A549 (cell line): Measurements from ENCODE around the gene PRKN. TPM values are rescaled to one million over a fixed set of nuclear protein-coding genes. Genes with fewer than 3 reads are reported as not detected.

Source experiments
- ATAC-seq, 2 experiments: fragments of 200-7000 bp in 1 of 2; fragments of >200 bp in 1 of 2; cut with Nextera tagmentation in 1 of 2; cut with Tn5 transposase in 1 of 2; 3 replicates each; pipeline versions ENCODE4 v1.8.0 to v1.9.1; 2018 to 2020; ENCODE audit warnings: mild to moderate bottlenecking in 1 of 2, moderate library complexity in 1 of 2
- CTCF ChIA-PET: fragments of 300-600 bp; sonication (Branson Sonifier 250); formaldehyde crosslinking; extraction: SDS; loops from one replicate; lab custom pipeline; 2021; ENCODE audit warnings: antibody characterized with exemption, inconsistent platforms; lab: Yijun Ruan, JAX
- POLR2A ChIA-PET: fragments of 350-600 bp; formaldehyde crosslinking; extraction: SDS; loops from one replicate; lab custom pipeline; 2021; ENCODE audit warnings: antibody characterized with exemption, inconsistent platforms; lab: Yijun Ruan, JAX
- DNase-seq, 2 experiments: peaks; one replicate each; pipeline versions ENCODE4 v3.0.0 to v3.0.0-alpha.2; 2011 to 2016; ENCODE audit warnings: low read depth in 1 of 2, low spot score in 1 of 2
- FAIRE-seq: peaks from 2 replicates; lab custom pipeline; 2011; peaks lifted over from hg19 to GRCh38; lab: Jason Lieb, UNC
- H3K27ac ChIP-seq, 2 experiments: fragments of >200 bp; sonication (Bioruptor Twin); formaldehyde crosslinking; 3 replicates each; pipeline ENCODE4 v1.5.1; 2016 to 2017
- H3K4me1 ChIP-seq: fragments of >200 bp; sonication (Bioruptor Twin); formaldehyde crosslinking; 3 replicates; pipeline ENCODE4 v1.6.1; 2016
- H3K4me2 ChIP-seq: fragments of >200 bp; sonication (Bioruptor Twin); formaldehyde crosslinking; 3 replicates; pipeline ENCODE4 v1.6.1; 2016
- H3K4me3 ChIP-seq: fragments of >200 bp; sonication (Bioruptor Twin); formaldehyde crosslinking; 3 replicates; pipeline ENCODE4 v1.5.1; 2016
- H3K9me3 ChIP-seq: fragments of >200 bp; sonication (Bioruptor Twin); formaldehyde crosslinking; 3 replicates; pipeline ENCODE4 v1.6.1; 2016
- ATOH8 ChIP-seq: fragments of 250-450 bp; sonication (Bioruptor Pico); IDR thresholded peaks from 2 replicates; pipeline ENCODE4 v1.5.0; 2020; ENCODE audit warnings: low read depth, mild to moderate bottlenecking, moderate library complexity
- BCL3 ChIP-seq: fragments of >200 bp; sonication (Bioruptor Twin); formaldehyde crosslinking; IDR thresholded peaks from 3 replicates; pipeline ENCODE4 v1.6.1; 2016
- CBX2 ChIP-seq: fragments of 200-600 bp; sonication (generic); IDR thresholded peaks from 2 replicates; pipeline ENCODE4 v1.6.1; 2016; ENCODE audit warnings: low read depth, mild to moderate bottlenecking, borderline replicate concordance
- CEBPB ChIP-seq, 2 experiments: fragments of >200 bp in 1 of 2; sonication (Bioruptor Twin) in 1 of 2; formaldehyde crosslinking in 1 of 2; IDR thresholded peaks; 2 replicates each; pipeline ENCODE4 v1.6.1; 2012 to 2016
- CTCF ChIP-seq: fragments of >200 bp; sonication (Bioruptor Twin); formaldehyde crosslinking; IDR thresholded peaks from 3 replicates; pipeline ENCODE4 v1.5.1; 2016
- EHMT2 ChIP-seq: fragments of 200-600 bp; sonication (generic); IDR thresholded peaks from 2 replicates; pipeline ENCODE4 v1.6.1; 2016; ENCODE audit warnings: antibody characterized with exemption, low read depth, mild to moderate bottlenecking, moderate library complexity
- ELK1 ChIP-seq: fragments of 150-350 bp; IDR thresholded peaks from 2 replicates; pipeline ENCODE4 v1.6.1; 2014; ENCODE audit warnings: low read depth, mild to moderate bottlenecking, low read length
- ESRRA ChIP-seq: fragments of 150-350 bp; IDR thresholded peaks from 2 replicates; pipeline ENCODE4 v1.6.1; 2014; ENCODE audit warnings: mild to moderate bottlenecking, low read length, borderline replicate concordance
- FOSB ChIP-seq: fragments of 250-450 bp; sonication (Bioruptor Pico); IDR thresholded peaks from 2 replicates; pipeline ENCODE4 v1.5.0; 2020; ENCODE audit warnings: mild to moderate bottlenecking, moderate library complexity
- FOXS1 ChIP-seq: fragments of 250-450 bp; sonication (Bioruptor Pico); IDR thresholded peaks from 2 replicates; pipeline ENCODE4 v1.5.0; 2020; ENCODE audit warnings: mild to moderate bottlenecking, moderate library complexity
- GATA3 ChIP-seq: IDR thresholded peaks from 2 replicates; pipeline ENCODE4 v1.6.1; 2012; ENCODE audit warnings: borderline replicate concordance
- HOXA7 ChIP-seq: fragments of 250-450 bp; sonication (Bioruptor Pico); IDR thresholded peaks from 2 replicates; pipeline ENCODE4 v1.5.0; 2020; ENCODE audit warnings: mild to moderate bottlenecking, moderate library complexity
- HOXB13 ChIP-seq: fragments of 250-450 bp; sonication (Bioruptor Pico); IDR thresholded peaks from 2 replicates; pipeline ENCODE4 v1.5.0; 2020; ENCODE audit warnings: low read depth, mild to moderate bottlenecking, moderate library complexity
- HOXB5 ChIP-seq: fragments of 250-450 bp; sonication (Bioruptor Pico); IDR thresholded peaks from 2 replicates; pipeline ENCODE4 v1.5.0; 2020; ENCODE audit warnings: mild to moderate bottlenecking, moderate library complexity
- JUN ChIP-seq, 2 experiments: fragments of >200 bp; sonication (Bioruptor Twin); formaldehyde crosslinking; IDR thresholded peaks; 2 replicates in 1 of 2; 3 replicates in 1 of 2; pipeline ENCODE4 v1.6.1; 2016 to 2017
- KDM5A ChIP-seq: fragments of 200-600 bp; sonication (generic); IDR thresholded peaks from 2 replicates; pipeline ENCODE4 v1.6.1; 2016; ENCODE audit warnings: antibody characterized with exemption, mild to moderate bottlenecking
- NR3C1 ChIP-seq: fragments of >200 bp; sonication (Bioruptor Twin); formaldehyde crosslinking; IDR thresholded peaks from 3 replicates; pipeline ENCODE4 v1.6.1; 2017
- PHF8 ChIP-seq: fragments of 200-600 bp; sonication (generic); IDR thresholded peaks from 2 replicates; pipeline ENCODE4 v1.6.1; 2016; ENCODE audit warnings: low read depth, mild to moderate bottlenecking, antibody characterized with exemption, moderate library complexity, borderline replicate concordance
- POLR2AphosphoS2 ChIP-seq: conservative IDR thresholded peaks from 2 replicates; pipeline ENCODE4 v1.6.1; 2012; ENCODE audit warnings: low read length, improper control_type of control experiment, inconsistent platforms
- RAD21 ChIP-seq, 2 experiments: fragments of >200 bp in 1 of 2; sonication (Bioruptor Twin) in 1 of 2; formaldehyde crosslinking in 1 of 2; IDR thresholded peaks in 1 of 2; conservative IDR thresholded peaks in 1 of 2; 2 replicates in 1 of 2; 3 replicates in 1 of 2; pipeline ENCODE4 v1.6.1; 2012 to 2018; ENCODE audit warnings: inconsistent platforms in 1 of 2
- RFX5 ChIP-seq: fragments of 450-650 bp; IDR thresholded peaks from 2 replicates; pipeline ENCODE4 v1.7.1; 2014; ENCODE audit warnings: antibody characterized with exemption, mild to moderate bottlenecking, moderate library complexity
- SREBF2 ChIP-seq: fragments of 450-650 bp; IDR thresholded peaks from 2 replicates; pipeline ENCODE4 v1.6.1; 2014; ENCODE audit warnings: mild to moderate bottlenecking, moderate library complexity
- TP53 ChIP-seq: fragments of 250-450 bp; sonication (Bioruptor Pico); IDR thresholded peaks from 2 replicates; pipeline ENCODE4 v1.5.0; 2021; ENCODE audit warnings: mild to moderate bottlenecking, moderate library complexity
- ZC3H11A ChIP-seq: fragments of 450-650 bp; IDR thresholded peaks from 2 replicates; pipeline ENCODE4 v1.6.1; 2014; ENCODE audit warnings: antibody characterized with exemption, mild to moderate bottlenecking
- ZFP36 ChIP-seq: fragments of 450-650 bp; IDR thresholded peaks from 2 replicates; pipeline ENCODE4 v1.6.1; 2014; ENCODE audit warnings: borderline replicate concordance; ENCODE audit not compliant: partially characterized antibody
- ZNF302 ChIP-seq: fragments of 250-450 bp; sonication (Bioruptor Pico); IDR thresholded peaks from 2 replicates; pipeline ENCODE4 v1.9.0; 2021; ENCODE audit warnings: inconsistent platforms, mild to moderate bottlenecking, moderate library complexity
- ZSCAN20 ChIP-seq: fragments of 250-450 bp; sonication (Bioruptor Pico); IDR thresholded peaks from 2 replicates; pipeline ENCODE4 v1.8.0; 2022; ENCODE audit warnings: mild to moderate bottlenecking, moderate library complexity
- WGBS: methylation state at CpG from one replicate; pipeline ENCODE4 v1.1.6; 2017; ENCODE audit errors: missing lambda C conversion rate; 5-methylcytosine and 5-hydroxymethylcytosine counted together
- polyA plus RNA-seq, 4 experiments: library from polyadenylated mRNA; depleted of rRNA in 3 of 4; stranded (reverse); fragments of >200 nt; fragmentation: RNase III in 1 of 4; extraction: RNeasy Plus Mini Kit Qiagen cat#74134 plus additional on column Dnase treatment in 1 of 4; gene quantifications; 2 replicates in 3 of 4; 3 replicates in 1 of 4; pipeline ENCODE4 v1.2.3, GENCODE V29; 2011 to 2017

PRKN gene
- polyA plus RNA-seq, 2 of the 4 experiments (the other 2 are of a cell fraction), result 0.36 to 0.39 TPM

- TF ChIP-seq CTCF, result no peak
- no peak for TF ChIP-seq HOXA7 (CRISPR knock-in tag)
- no peak for TF ChIP-seq ZFP36
- no peak for TF ChIP-seq PHF8
- TF ChIP-seq FOSB, result no peak
- TF ChIP-seq JUN (IDR thresholded peaks at IDR 0.05), result no peak
- TF ChIP-seq, all 56 proteins: peak for 0
These were observed 528.6 kb downstream of the PRKN start (continued) for GRCh38 chr6:162198925-162199324.

GRCh38 chr6:162198076-162198475 lies 529.5 kb downstream of the PRKN start:
- ChIA-PET POLR2A (no interaction called here), CTCF (interaction anchor here (1.7 kb wide), 1 partner anchor 27 kb away, joined by 3 read pairs; no protein-coding TSS in a partner anchor)
- no peak overlapping the region for H3K4me3 ChIP-seq
- 13% methylated on average over 1 of the region's 1 CpG for WGBS
- TF ChIP-seq GATA3, result no peak
- TF ChIP-seq EHMT2, result no peak
- no peak for TF ChIP-seq JUN (IDR thresholded peaks at IDR 0.05)
- no peak for TF ChIP-seq HOXA7 (CRISPR knock-in tag)
- TF ChIP-seq CEBPB (IDR thresholded peaks at IDR 0.05), result no peak
- no peak for TF ChIP-seq ZSCAN20
- TF ChIP-seq ESRRA, result no peak
- no peak for TF ChIP-seq KDM5A
- TF ChIP-seq SREBF2, result no peak
- TF ChIP-seq CTCF, result no peak
- no peak for TF ChIP-seq TP53
- no peak for TF ChIP-seq HOXB13 (CRISPR knock-in tag)
- TF ChIP-seq ELK1, result no peak
- no peak for ATAC-seq
- no peak overlapping the region for H3K27ac ChIP-seq
- H3K4me2 ChIP-seq, result no peak overlapping the region
- H3K9me3 ChIP-seq, result no peaks in the 10 kb centered on the region
- no peak for FAIRE-seq
- H3K4me1 ChIP-seq, result no peaks in the 10 kb centered on the region
- no peak for DNase-seq

- WGBS, result 75% methylated on average over 2 of the region's 2 CpGs
- Histone ChIP-seq H3K9me3 (no peaks in the 10 kb centered on the region), H3K4me1 (no peaks in the 10 kb centered on the region), H3K4me3 (no peak overlapping the region), H3K27ac (no peak overlapping the region), H3K4me2 (no peak overlapping the region)
- TF ChIP-seq HOXB5 (CRISPR knock-in tag) (no peak), CBX2 (no peak), ZC3H11A (no peak), HOXA7 (CRISPR knock-in tag) (no peak), NR3C1 (no peak), BCL3 (no peak), TP53 (no peak), ATOH8 (CRISPR knock-in tag) (no peak), RAD21 (conservative IDR thresholded peaks at IDR 0.05 in 1 of 2, IDR thresholded peaks at IDR 0.05 in 1 of 2) (no peak), FOXS1 (CRISPR knock-in tag) (no peak), RFX5 (no peak), JUN (IDR thresholded peaks at IDR 0.05) (no peak), PHF8 (no peak), EHMT2 (no peak), POLR2AphosphoS2 (no peak), ZNF302 (no peak)
- FAIRE-seq (no peak), ATAC-seq (no peak), DNase-seq (no peak)
- ChIA-PET POLR2A (no interaction called here), CTCF (no interaction called here)
These were observed 532.1 kb downstream of the PRKN start for GRCh38 chr6:162195441-162195840.
